Glutamatergic neuron (in vitro differentiated cells): Measurements from ENCODE around the gene SRGN. TPM values are rescaled to one million over a fixed set of nuclear protein-coding genes. Genes with fewer than 3 reads are reported as not detected.

ENCODE experiments used
- DNase-seq: peaks from one replicate; pipeline ENCODE4 v3.0.0; 2022
- H3K27ac Mint-ChIP-seq: one replicate; pipeline ENCODE4 v1.8.0; 2020; ENCODE audit warnings: mild to moderate bottlenecking, mixed read lengths, inconsistent platforms; ENCODE audit not compliant: unreplicated experiment
- H3K27me3 Mint-ChIP-seq: one replicate; pipeline ENCODE4 v1.8.0; 2020; ENCODE audit warnings: mild to moderate bottlenecking, moderate library complexity, mixed read lengths, inconsistent platforms; ENCODE audit not compliant: unreplicated experiment
- H3K36me3 Mint-ChIP-seq: one replicate; pipeline ENCODE4 v1.8.0; 2020; ENCODE audit warnings: mild to moderate bottlenecking, mixed read lengths, inconsistent platforms; ENCODE audit not compliant: unreplicated experiment
- H3K4me1 Mint-ChIP-seq: one replicate; pipeline ENCODE4 v1.8.0; 2020; ENCODE audit warnings: mild to moderate bottlenecking, low read depth, mixed read lengths, inconsistent platforms; ENCODE audit not compliant: unreplicated experiment
- H3K4me3 Mint-ChIP-seq: one replicate; pipeline ENCODE4 v1.8.0; 2020; ENCODE audit warnings: mild to moderate bottlenecking, mixed read lengths, inconsistent platforms; ENCODE audit not compliant: unreplicated experiment
- H3K9me3 Mint-ChIP-seq: one replicate; pipeline ENCODE4 v1.8.0; 2020; ENCODE audit warnings: mild to moderate bottlenecking, moderate library complexity, mixed read lengths, inconsistent platforms; ENCODE audit not compliant: unreplicated experiment
- CTCF ChIP-seq: fragments of 200-600 bp; sonication (generic); IDR thresholded peaks from one replicate; pipeline ENCODE4 v1.5.0; 2021; ENCODE audit not compliant: partially characterized antibody, unreplicated experiment
- total RNA-seq: library from RNA; stranded (reverse); fragmentation: NEBNext Ultra II Directional; extraction: Animal tissue kit (Norgen Biotek cat#: 25700); gene quantifications from one replicate; pipeline ENCODE4 v1.2.1, GENCODE V29; 2021; ENCODE audit not compliant: unreplicated experiment

The SRGN gene
- total RNA-seq, 1 donor from 2014 or later: not detected

- peaks cover 3% of the 10 kb centered on the region for H3K27me3 Mint-ChIP-seq
These were observed 7.7 kb upstream of the SRGN start for GRCh38 chr10:69080226-69080625.

GRCh38 chr10:69086001-69086509, 1.8 kb upstream of the SRGN start:
- no peak overlapping the region for H3K4me3 Mint-ChIP-seq
- H3K4me1 Mint-ChIP-seq: no peaks in the 10 kb centered on the region
- no peak for DNase-seq
- no peaks in the 10 kb centered on the region for H3K36me3 Mint-ChIP-seq
- no peaks in the 10 kb centered on the region for H3K9me3 Mint-ChIP-seq
- TF ChIP-seq CTCF: no peak
- no peak overlapping the region for H3K27ac Mint-ChIP-seq
- peaks cover 1% of the 10 kb centered on the region for H3K27me3 Mint-ChIP-seq

More at GRCh38 chr10:69080226-69080625, 7.7 kb upstream of the SRGN start:
- peaks cover 5% of the 10 kb centered on the region for H3K4me1 Mint-ChIP-seq
- TF ChIP-seq CTCF: no peak
- H3K36me3 Mint-ChIP-seq: no peaks in the 10 kb centered on the region
- no peak for DNase-seq
- H3K9me3 Mint-ChIP-seq: no peaks in the 10 kb centered on the region
- no peak overlapping the region for H3K27ac Mint-ChIP-seq
- H3K4me3 Mint-ChIP-seq: no peak overlapping the region

- Mint-ChIP-seq H3K4me1 (no peaks in the 10 kb centered on the region), H3K4me3 (no peak overlapping the region), H3K27ac (no peak overlapping the region), H3K27me3 (peaks cover 1% of the 10 kb centered on the region), H3K9me3 (no peaks in the 10 kb centered on the region), H3K36me3 (no peaks in the 10 kb centered on the region)
- DNase-seq: no peak
- TF ChIP-seq CTCF: no peak
These were observed 517 bp downstream of the SRGN start for GRCh38 chr10:69088471-69088769.

- Mint-ChIP-seq H3K36me3 (no peaks in the 10 kb centered on the region), H3K27me3 (peaks cover 1% of the 10 kb centered on the region), H3K4me3 (no peak overlapping the region), H3K27ac (no peak overlapping the region), H3K4me1 (no peaks in the 10 kb centered on the region), H3K9me3 (no peaks in the 10 kb centered on the region)
- no peak for TF ChIP-seq CTCF
- DNase-seq: no peak
These were observed 1.0 kb downstream of the SRGN start for GRCh38 chr10:69088801-69089501.
